IMR-90 (cell line): ENCODE measurements around the gene CFAP210. TPM values are rescaled to one million over a fixed set of nuclear protein-coding genes. Genes with fewer than 3 reads are reported as not detected.

Source experiments
- ATAC-seq: fragments of 200-7000 bp; cut with Tn5 transposase; 2 replicates; pipeline ENCODE4 v1.9.1; 2020; ENCODE audit warnings: low read depth, mild to moderate bottlenecking, moderate library complexity
- BruUV-seq: library from RNA; stranded (reverse); fragments of 400-500 nt; replicated peaks from 2 replicates; lab custom pipeline; 2021; lab: Mats Ljungman, UMichigan
- CTCF ChIA-PET: fragments of 300-600 bp; formaldehyde crosslinking; extraction: SDS; loops from one replicate; lab custom pipeline; 2021; ENCODE audit warnings: antibody characterized with exemption; lab: Yijun Ruan, JAX
- POLR2A ChIA-PET: fragments of 300-600 bp; sonication (Branson Sonifier 250); formaldehyde crosslinking; loops from one replicate; lab custom pipeline; 2022; ENCODE audit warnings: antibody characterized with exemption; ENCODE audit not compliant: unreplicated experiment; lab: Charles Lee
- DNase-seq: peaks from one replicate; pipeline ENCODE4 v3.0.0; 2013
- H2AFZ ChIP-seq: replicated peaks from 2 replicates; pipeline ENCODE3; 2013; ENCODE audit warnings: low read length, mild to moderate bottlenecking; ENCODE audit not compliant: poor library complexity
- H2AK5ac ChIP-seq: 2 replicates; pipeline ENCODE4 v1.6.1; 2013; ENCODE audit warnings: low read depth, low read length, inconsistent platforms
- H2AK9ac ChIP-seq: replicated peaks from 2 replicates; pipeline ENCODE3; 2013; ENCODE audit warnings: mild to moderate bottlenecking, low read depth, low read length, moderate library complexity; ENCODE audit not compliant: poor library complexity
- H2BK120ac ChIP-seq: 2 replicates; pipeline ENCODE4 v1.6.1; 2013; ENCODE audit warnings: low read depth, low read length, inconsistent platforms
- H2BK15ac ChIP-seq: 3 replicates; pipeline ENCODE4 v1.6.1; 2013; ENCODE audit warnings: low read depth, low read length, inconsistent platforms
- H2BK20ac ChIP-seq: 2 replicates; pipeline ENCODE4 v1.6.1; 2013; ENCODE audit warnings: low read depth, mild to moderate bottlenecking, inconsistent platforms, low read length, moderate library complexity
- H2BK5ac ChIP-seq: 2 replicates; pipeline ENCODE4 v1.6.1; 2013; ENCODE audit warnings: mild to moderate bottlenecking, low read depth, low read length, inconsistent platforms; ENCODE audit not compliant: poor library complexity, severe bottlenecking
- H3K14ac ChIP-seq: replicated peaks from 2 replicates; pipeline ENCODE4 v1.6.1; 2013; ENCODE audit warnings: low read depth, low read length, inconsistent platforms
- H3K18ac ChIP-seq: 2 replicates; pipeline ENCODE4 v1.6.1; 2013; ENCODE audit warnings: low read depth, low read length, control low read depth
- H3K23ac ChIP-seq: 2 replicates; pipeline ENCODE4 v1.6.1; 2013; ENCODE audit warnings: low read depth, low read length, inconsistent platforms
- H3K27ac ChIP-seq: 2 replicates; pipeline ENCODE4 v1.5.1; 2013; ENCODE audit warnings: mild to moderate bottlenecking, control low read depth, low read length; ENCODE audit not compliant: insufficient read depth
- H3K27me3 ChIP-seq: 2 replicates; pipeline ENCODE4 v1.6.1; 2013; ENCODE audit warnings: low read length; ENCODE audit not compliant: control insufficient read depth, insufficient read depth
- H3K36me3 ChIP-seq: 2 replicates; pipeline ENCODE4 v1.6.1; 2013; ENCODE audit warnings: low read length, mixed read lengths; ENCODE audit not compliant: control insufficient read depth, insufficient read depth
- H3K4ac ChIP-seq: 2 replicates; pipeline ENCODE4 v1.6.1; 2013; ENCODE audit warnings: low read depth, low read length, inconsistent platforms
- H3K4me1 ChIP-seq: 2 replicates; pipeline ENCODE4 v1.6.1; 2013; ENCODE audit warnings: low read length, mixed read lengths; ENCODE audit not compliant: control insufficient read depth, insufficient read depth
- H3K4me2 ChIP-seq: 2 replicates; pipeline ENCODE4 v1.6.1; 2013; ENCODE audit warnings: low read depth, mild to moderate bottlenecking, control low read depth, low read length, moderate library complexity
- H3K4me3 ChIP-seq: 2 replicates; pipeline ENCODE4 v1.5.1; 2013; ENCODE audit warnings: low read depth, mild to moderate bottlenecking, control low read depth, low read length, moderate library complexity; ENCODE audit not compliant: insufficient read depth
- H3K56ac ChIP-seq: 2 replicates; pipeline ENCODE4 v1.6.1; 2013; ENCODE audit warnings: low read length, inconsistent platforms; ENCODE audit not compliant: insufficient read depth; ENCODE audit errors: extremely low read depth
- H3K79me1 ChIP-seq, 2 experiments: 2 replicates each; pipeline ENCODE4 v1.6.1; 2013; ENCODE audit warnings: low read length in 2 of 2, inconsistent platforms in 1 of 2, low read depth in 1 of 2
- H3K9ac ChIP-seq: 2 replicates; pipeline ENCODE4 v1.6.1; 2013; ENCODE audit warnings: low read depth, low read length, control low read depth
- H3K9me1 ChIP-seq: 2 replicates; pipeline ENCODE4 v1.6.1; 2013; ENCODE audit warnings: low read length, inconsistent platforms; ENCODE audit not compliant: insufficient read depth
- H3K9me3 ChIP-seq: 2 replicates; pipeline ENCODE4 v1.6.1; 2013; ENCODE audit warnings: low read length; ENCODE audit not compliant: control insufficient read depth, insufficient read depth
- H4K20me1 ChIP-seq: 2 replicates; pipeline ENCODE4 v1.6.1; 2013; ENCODE audit warnings: low read length, inconsistent platforms; ENCODE audit not compliant: insufficient read depth
- H4K5ac ChIP-seq: 2 replicates; pipeline ENCODE4 v1.6.1; 2013; ENCODE audit warnings: mild to moderate bottlenecking, low read depth, low read length, control low read depth
- H4K8ac ChIP-seq, 2 experiments: 2 replicates each; pipeline ENCODE4 v1.6.1; 2013; ENCODE audit warnings: low read depth in 2 of 2, low read length in 2 of 2, control low read depth in 1 of 2, inconsistent platforms in 1 of 2
- H4K91ac ChIP-seq: 2 replicates; pipeline ENCODE4 v1.6.1; 2013; ENCODE audit warnings: low read depth, low read length, inconsistent platforms; ENCODE audit not compliant: insufficient read depth
- CEBPB ChIP-seq: IDR thresholded peaks from 2 replicates; pipeline ENCODE4 v1.6.1; 2012; ENCODE audit warnings: low read depth, low read length, improper control_type of control experiment
- CHD1 ChIP-seq: IDR thresholded peaks from 2 replicates; pipeline ENCODE4 v1.6.1; 2012; ENCODE audit warnings: low read depth, low read length, improper control_type of control experiment
- FOS ChIP-seq: fragments of 150-350 bp; IDR thresholded peaks from 2 replicates; pipeline ENCODE4 v1.6.1; 2016; ENCODE audit warnings: low read depth, low read length
- MAFK ChIP-seq: IDR thresholded peaks from 2 replicates; pipeline ENCODE4 v1.6.1; 2012; ENCODE audit warnings: low read depth, low read length, improper control_type of control experiment
- MAZ ChIP-seq: IDR thresholded peaks from 2 replicates; pipeline ENCODE4 v1.6.1; 2012; ENCODE audit warnings: low read depth, mild to moderate bottlenecking, low read length, improper control_type of control experiment, moderate library complexity, borderline replicate concordance
- POLR2A ChIP-seq: IDR thresholded peaks from 2 replicates; pipeline ENCODE4 v1.6.1; 2012; ENCODE audit warnings: mild to moderate bottlenecking, low read depth, low read length
- RCOR1 ChIP-seq: IDR thresholded peaks from 2 replicates; pipeline ENCODE4 v1.6.1; 2012; ENCODE audit warnings: mild to moderate bottlenecking, low read length, improper control_type of control experiment; ENCODE audit not compliant: insufficient replicate concordance
- USF2 ChIP-seq: fragments of 150-350 bp; IDR thresholded peaks from 2 replicates; pipeline ENCODE4 v1.6.1; 2017; ENCODE audit warnings: mild to moderate bottlenecking, antibody characterized with exemption, low read length, low read depth
- WGBS, 2 experiments: methylation state at CpG; one replicate each; pipeline versions ENCODE4 v1.1.5 to v1.1.7; 2013; ENCODE audit warnings: missing lambda C conversion rate in 2 of 2; ENCODE audit not compliant: insufficient read length in 1 of 2; ENCODE audit errors: extremely low coverage in 2 of 2; 5-methylcytosine and 5-hydroxymethylcytosine counted together
- dilution Hi-C: fragments of 300-500 bp; cut with HindIII; formaldehyde crosslinking; loops from one replicate; pipeline ENCODE4 v1.14.3; 2018; ENCODE audit warnings: low sequenced_read_pairs; ENCODE audit not compliant: unreplicated experiment
- in situ Hi-C: fragments of 300-500 bp; cut with MboI; formaldehyde crosslinking; loops from 3 replicates; pipeline ENCODE4 v1.14.3; 2019; ENCODE audit warnings: low sequenced_read_pairs, inconsistent platforms, mixed read lengths
- intact Hi-C: fragments of 100-400 bp; cut with micrococcal nuclease; formaldehyde crosslinking; loops from 2 replicates; pipeline ENCODE4 v1.10.0; 2022
- polyA plus RNA-seq, 3 experiments: library from polyadenylated mRNA; depleted of rRNA; stranded (reverse); fragments of >200 nt; gene quantifications; 2 replicates each; pipeline ENCODE4 v1.2.3, GENCODE V29; 2012; ENCODE audit warnings: low replicate concordance in 1 of 3
- total RNA-seq: library from RNA; depleted of rRNA; stranded (reverse); fragments of >200 nt; gene quantifications from 2 replicates; pipeline ENCODE4 v1.2.3, GENCODE V29; 2012

CFAP210 gene
- total and polyA plus RNA-seq, 2 of the 4 experiments (the other 2 are of a cell fraction): not detected

DNA sequence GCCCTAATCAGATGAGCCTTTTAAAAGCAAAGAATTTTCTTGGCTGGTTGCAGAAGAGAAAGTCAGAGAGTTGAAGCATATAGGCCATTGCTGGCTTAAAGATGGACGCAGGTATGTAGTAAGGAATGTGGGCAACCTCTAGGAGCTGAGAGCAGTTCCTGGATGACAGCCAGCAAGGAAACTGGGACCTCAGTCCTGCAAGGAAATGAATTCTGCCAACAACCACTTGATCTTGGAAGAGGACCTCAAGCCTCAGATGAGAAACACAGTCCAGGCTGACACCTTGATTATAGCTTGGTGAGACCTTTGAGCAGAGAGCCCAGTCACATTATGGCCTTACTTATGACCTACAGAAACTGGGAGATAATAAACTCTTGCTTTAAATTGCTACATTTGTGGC lies 15.8 kb upstream of the CFAP210 start:
- in situ Hi-C loops (no loop called here), dilution Hi-C loops (no loop called here), intact Hi-C loops (no loop called here)
- no peak overlapping the region for H3K14ac ChIP-seq
- no peak overlapping the region for H3K4ac ChIP-seq
- no peak overlapping the region for H2BK120ac ChIP-seq
- no CpG with 5 or more reads among the region's 1 CpG for WGBS, 2 experiments
- no peak overlapping the region for H4K5ac ChIP-seq
- H3K9me3 ChIP-seq: no peaks in the 10 kb centered on the region
- H4K91ac ChIP-seq: no peak overlapping the region
- CTCF ChIA-PET: no interaction called here
- no peak overlapping the region for H3K56ac ChIP-seq
- H3K27me3 ChIP-seq: no peaks in the 10 kb centered on the region
- H3K18ac ChIP-seq: no peak overlapping the region
- no peak overlapping the region for H3K27ac ChIP-seq
- H2BK5ac ChIP-seq: no peak overlapping the region
- POLR2A ChIA-PET: interaction anchor here (0.5 kb wide), 1 partner anchor 247 kb away, joined by 3 read pairs; no protein-coding TSS in a partner anchor
- no peak overlapping the region for H3K4me3 ChIP-seq
- ATAC-seq: no peak
- H4K20me1 ChIP-seq: no peaks in the 10 kb centered on the region
- TF ChIP-seq RCOR1 (no peak), USF2 (no peak), CEBPB (no peak), MAZ (no peak), CHD1 (no peak), POLR2A (no peak), FOS (no peak), MAFK (no peak)
- H2BK20ac ChIP-seq: no peak overlapping the region
- peaks cover 4% of the 10 kb centered on the region for H3K4me1 ChIP-seq
- no peak overlapping the region for H2AK9ac ChIP-seq
- DNase-seq: no peak
- H2AFZ ChIP-seq: no peak overlapping the region
- no peak overlapping the region for H2BK15ac ChIP-seq
- peaks cover 3% of the 10 kb centered on the region for H3K36me3 ChIP-seq
- no peak overlapping the region for H4K8ac ChIP-seq
- H3K9me1 ChIP-seq: peaks cover 16% of the 10 kb centered on the region; the same call in 1 of the 2 replicates
- H3K23ac ChIP-seq: no peak overlapping the region
- no peak overlapping the region for H3K9ac ChIP-seq
- no peaks in the 10 kb centered on the region for H3K79me1 ChIP-seq
- no peak overlapping the region for H2AK5ac ChIP-seq
- no TSS peak for BruUV-seq
- H3K4me2 ChIP-seq: no peak overlapping the region
